AG09309 (cell line): ENCODE data around the gene RGSL1.

Experiments used
- DNase-seq: peaks from one replicate; pipeline ENCODE4 v3.0.0-alpha.2; 2010; ENCODE audit warnings: low read depth
- H3K4me3 ChIP-seq: 2 replicates; pipeline ENCODE4 v1.5.1; 2011; ENCODE audit warnings: mild to moderate bottlenecking, low read depth, low read length, moderate library complexity; ENCODE audit not compliant: control insufficient read depth
- CTCF ChIP-seq: IDR thresholded peaks from 2 replicates; pipeline ENCODE4 v1.5.1; 2011; ENCODE audit warnings: mild to moderate bottlenecking, low read depth, low read length, inconsistent platforms; ENCODE audit not compliant: insufficient read depth, control insufficient read depth; ENCODE audit errors: missing control alignments

RGSL1 gene

DNA sequence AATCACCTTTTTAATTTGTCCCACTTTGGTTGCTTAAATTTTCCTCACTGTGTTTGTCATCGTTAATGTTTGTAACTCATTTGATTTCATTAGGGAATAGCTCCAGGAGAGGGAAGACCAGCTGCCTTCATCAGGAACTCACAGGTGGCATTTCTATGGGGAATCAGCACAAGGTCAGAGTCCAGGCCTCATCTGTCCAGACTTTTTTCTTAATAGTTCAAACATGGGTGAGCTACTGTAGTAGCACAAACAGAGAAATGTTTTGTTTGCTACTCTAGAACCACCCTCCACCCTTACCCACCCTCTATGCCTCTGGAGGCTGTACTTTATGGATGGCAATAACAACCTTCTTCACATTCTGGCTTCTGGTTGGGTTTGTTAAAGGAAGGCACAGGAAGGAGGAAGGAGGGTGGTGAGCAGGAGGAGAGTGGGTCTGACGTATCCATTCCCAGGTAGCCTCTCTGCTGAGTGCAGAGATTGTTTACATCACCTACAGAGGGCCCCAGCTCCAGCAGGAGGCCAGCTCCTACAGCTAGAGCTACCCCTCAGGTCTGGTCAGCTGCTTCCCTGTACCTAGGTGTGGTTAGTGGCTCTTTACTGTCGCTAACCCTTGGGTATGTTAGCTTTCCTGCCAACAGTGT lies 41.4 kb upstream of the RGSL1 start:
- no peak for TF ChIP-seq CTCF
- H3K4me3 ChIP-seq, result no peak overlapping the region
- no peak for DNase-seq

GRCh38 chr1:182410138-182410537 lies 39.8 kb upstream of the RGSL1 start:
- DNase-seq, result no peak
- no peak for TF ChIP-seq CTCF
- H3K4me3 ChIP-seq, result no peak overlapping the region

DNA sequence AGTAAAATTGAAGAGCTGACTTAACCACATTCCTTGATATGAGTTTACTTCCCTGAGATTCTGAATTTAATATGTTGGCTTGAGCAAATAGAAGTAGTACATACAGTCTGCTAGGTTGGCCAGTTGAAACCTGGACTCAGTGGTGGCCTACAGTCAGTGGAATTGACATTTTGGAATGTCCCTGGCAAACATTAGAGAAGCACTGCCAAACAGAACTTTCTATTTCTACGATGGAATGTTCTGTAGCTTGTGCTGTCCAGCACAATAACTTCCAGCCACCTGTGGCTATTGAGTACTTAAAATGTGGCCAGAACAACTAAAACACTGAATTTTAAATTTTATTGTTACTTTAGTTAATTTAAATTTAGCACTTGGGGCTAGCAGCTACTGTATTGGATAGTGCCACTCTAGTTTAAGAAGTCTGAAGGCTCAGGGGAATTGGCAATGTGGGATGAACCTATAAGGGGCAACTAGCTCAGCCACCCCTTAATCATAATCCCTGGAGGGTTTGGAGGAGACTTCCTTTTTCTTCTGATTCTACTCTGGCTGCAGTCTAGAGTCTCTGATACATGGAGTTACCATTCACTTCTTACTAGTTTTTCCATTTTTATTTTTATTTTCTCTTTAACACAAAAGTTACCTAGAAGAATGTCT lies 39.2 kb upstream of the RGSL1 start:
- H3K4me3 ChIP-seq, result no peak overlapping the region
- TF ChIP-seq CTCF, result no peak
- no peak for DNase-seq

GRCh38 chr1:182413486-182413885 lies 36.5 kb upstream of the RGSL1 start:
- no peak overlapping the region for H3K4me3 ChIP-seq
- no peak for DNase-seq
- no peak for TF ChIP-seq CTCF

GRCh38 chr1:182413969-182414368 lies 36.0 kb upstream of the RGSL1 start:
- no peak for TF ChIP-seq CTCF
- H3K4me3 ChIP-seq, result no peak overlapping the region
- no peak for DNase-seq

- DNase-seq, result no peak
- no peak overlapping the region for H3K4me3 ChIP-seq
- TF ChIP-seq CTCF, result no peak
These were observed 34.2 kb upstream of the RGSL1 start for GRCh38 chr1:182415789-182416188.
